HepG2 (cell line): ENCODE measurements around the gene INTS14.

Experiments
- HCFC1 ChIP-seq: fragments of 150-350 bp; IDR thresholded peaks from 2 replicates; pipeline ENCODE4 v1.6.1; 2014; ENCODE audit warnings: low read depth, low read length
- NFYB ChIP-seq: sonication (generic); formaldehyde crosslinking; IDR thresholded peaks from 2 replicates; pipeline ENCODE4 v1.4.0; 2020; ENCODE audit warnings: missing genetic modification reagents
- NR2C2 ChIP-seq: sonication (generic); formaldehyde crosslinking; IDR thresholded peaks from 2 replicates; pipeline ENCODE4 v1.4.0; 2020; ENCODE audit warnings: missing genetic modification reagents, mild to moderate bottlenecking, moderate library complexity, borderline replicate concordance
- POLR2A ChIP-seq, 2 experiments: IDR thresholded peaks; 2 replicates each; pipeline ENCODE4 v1.6.1; 2011; ENCODE audit warnings: low read depth in 2 of 2, low read length in 2 of 2, mild to moderate bottlenecking in 1 of 2, moderate library complexity in 1 of 2; ENCODE audit not compliant: insufficient read depth in 1 of 2
- TGIF2 ChIP-seq: IDR thresholded peaks from 2 replicates; pipeline ENCODE4 v1.6.1; 2016; ENCODE audit warnings: control low read depth, missing compliant biosample characterization
- ZBTB20 ChIP-seq: sonication (generic); formaldehyde crosslinking; IDR thresholded peaks from 2 replicates; pipeline ENCODE4 v1.8.1; 2023; ENCODE audit warnings: missing genetic modification reagents, low read depth, mild to moderate bottlenecking, borderline replicate concordance
- ZNF460 ChIP-seq: sonication (generic); formaldehyde crosslinking; IDR thresholded peaks from 2 replicates; pipeline ENCODE4 v1.5.1; 2020; ENCODE audit warnings: missing genetic modification reagents, mild to moderate bottlenecking, borderline replicate concordance
- ZNF879 ChIP-seq: sonication (generic); formaldehyde crosslinking; IDR thresholded peaks from 2 replicates; pipeline ENCODE4 v1.8.1; 2023; ENCODE audit warnings: missing genetic modification reagents
- TF ChIP-seq, protein P1 (sequence below): sonication (generic); formaldehyde crosslinking; IDR thresholded peaks from 2 replicates; pipeline ENCODE4 v1.5.0; 2020; ENCODE audit warnings: mild to moderate bottlenecking, low read depth, missing genetic modification reagents, borderline replicate concordance

DNA sequence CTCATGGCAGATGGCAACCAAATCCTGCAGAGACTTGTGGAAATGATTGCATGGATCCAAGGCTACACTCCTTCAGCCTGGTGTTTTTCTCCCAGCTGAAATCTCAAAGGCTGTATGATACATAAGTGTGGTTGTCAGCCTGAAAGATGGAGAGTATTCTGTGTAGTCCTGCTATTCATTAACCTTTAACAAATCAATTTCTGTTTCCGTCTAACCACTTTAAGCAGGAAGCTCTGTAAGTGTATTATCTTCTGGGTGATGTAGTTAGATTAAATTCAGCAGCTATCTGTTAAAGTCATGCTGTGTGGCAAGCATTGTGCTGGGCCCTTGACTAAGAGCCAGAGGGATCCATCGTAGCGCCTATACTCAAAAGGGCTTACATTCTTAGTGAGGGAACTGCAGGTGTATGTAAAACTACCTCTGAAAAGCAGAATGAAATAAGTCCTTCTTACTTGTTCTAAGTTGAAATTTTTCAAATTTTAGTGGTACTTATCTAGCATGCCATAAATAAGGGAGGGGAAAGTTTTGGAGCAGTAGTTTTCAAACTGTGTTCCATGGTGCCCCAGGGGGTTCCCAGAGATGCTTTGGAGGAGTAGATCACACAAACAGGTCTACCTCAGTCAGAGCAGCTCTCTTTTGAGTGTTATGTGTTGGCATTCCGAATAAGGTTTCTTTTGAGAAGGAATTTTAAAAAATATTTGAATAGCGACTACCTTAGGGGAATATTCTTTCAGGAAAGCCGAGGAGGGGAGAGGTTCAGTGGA lies 51.8 kb downstream of the INTS14 start:
- TF ChIP-seq ZBTB20 (CRISPR knock-in tag), result no peak
- TF ChIP-seq, protein P1, sequence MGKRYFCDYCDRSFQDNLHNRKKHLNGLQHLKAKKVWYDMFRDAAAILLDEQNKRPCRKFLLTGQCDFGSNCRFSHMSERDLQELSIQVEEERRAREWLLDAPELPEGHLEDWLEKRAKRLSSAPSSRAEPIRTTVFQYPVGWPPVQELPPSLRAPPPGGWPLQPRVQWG (CRISPR knock-in tag), result no peak
- TF ChIP-seq ZNF460, result no peak
- no peak for TF ChIP-seq HCFC1
- TF ChIP-seq POLR2A (IDR thresholded peaks at IDR 0.05; ENCODE audit: insufficient read depth in 1 of 2, low read depth in 2 of 2, low read length in 2 of 2), result no peak
- no peak for TF ChIP-seq NR2C2 (CRISPR knock-in tag)
- no peak for TF ChIP-seq NFYB
- TF ChIP-seq ZNF879 (CRISPR knock-in tag), result no peak
- no peak for TF ChIP-seq TGIF2 (CRISPR knock-in tag)
